Progenitor cell of endocrine pancreas (in vitro differentiated cells): ENCODE results near the gene VANGL2. TPM values are rescaled to one million over a fixed set of nuclear protein-coding genes. Genes with fewer than 3 reads are reported as not detected.

Source experiments
- DNase-seq: peaks from one replicate; pipeline ENCODE4 v3.0.0; 2021; ENCODE audit warnings: low spot score; ENCODE audit not compliant: unreplicated experiment
- H3K27ac Mint-ChIP-seq: 2 replicates; pipeline ENCODE4 v1.8.0; 2021; ENCODE audit warnings: mild to moderate bottlenecking, moderate library complexity, mixed read lengths
- H3K27me3 Mint-ChIP-seq: 2 replicates; pipeline ENCODE4 v1.8.0; 2021; ENCODE audit warnings: mixed read lengths
- H3K36me3 Mint-ChIP-seq: 2 replicates; pipeline ENCODE4 v1.8.0; 2022; ENCODE audit warnings: mixed read lengths; ENCODE audit not compliant: insufficient read depth
- H3K4me1 Mint-ChIP-seq: 2 replicates; pipeline ENCODE4 v1.8.0; 2021; ENCODE audit warnings: low read depth, mixed read lengths
- H3K4me3 Mint-ChIP-seq: 2 replicates; pipeline ENCODE4 v1.8.0; 2021; ENCODE audit warnings: low read depth, mild to moderate bottlenecking, moderate library complexity, mixed read lengths
- H3K9me3 Mint-ChIP-seq: 2 replicates; pipeline ENCODE4 v1.8.0; 2021; ENCODE audit warnings: low read depth, mixed read lengths
- total RNA-seq: library from RNA; stranded (reverse); gene quantifications from 2 replicates; pipeline ENCODE4 v1.2.1, GENCODE V29; 2021
- TF ChIP-seq, protein P1 (sequence below): fragments of 200-600 bp; sonication (generic); IDR thresholded peaks from one replicate; pipeline ENCODE4 v1.5.0; 2021; ENCODE audit warnings: antibody characterized with exemption, mild to moderate bottlenecking; ENCODE audit not compliant: unreplicated experiment

VANGL2 gene
- total RNA-seq, 1 donor from 2014 or later, result 80.4 TPM

- Mint-ChIP-seq H3K9me3 (no peaks in the 10 kb centered on the region), H3K27ac (peak overlapping the region; percentile 75), H3K27me3 (no peaks in the 10 kb centered on the region), H3K4me3 (peak overlapping the region; percentile 8), H3K4me1 (peaks cover 40% of the 10 kb centered on the region), H3K36me3 (no peaks in the 10 kb centered on the region)
- TF ChIP-seq, protein P1, sequence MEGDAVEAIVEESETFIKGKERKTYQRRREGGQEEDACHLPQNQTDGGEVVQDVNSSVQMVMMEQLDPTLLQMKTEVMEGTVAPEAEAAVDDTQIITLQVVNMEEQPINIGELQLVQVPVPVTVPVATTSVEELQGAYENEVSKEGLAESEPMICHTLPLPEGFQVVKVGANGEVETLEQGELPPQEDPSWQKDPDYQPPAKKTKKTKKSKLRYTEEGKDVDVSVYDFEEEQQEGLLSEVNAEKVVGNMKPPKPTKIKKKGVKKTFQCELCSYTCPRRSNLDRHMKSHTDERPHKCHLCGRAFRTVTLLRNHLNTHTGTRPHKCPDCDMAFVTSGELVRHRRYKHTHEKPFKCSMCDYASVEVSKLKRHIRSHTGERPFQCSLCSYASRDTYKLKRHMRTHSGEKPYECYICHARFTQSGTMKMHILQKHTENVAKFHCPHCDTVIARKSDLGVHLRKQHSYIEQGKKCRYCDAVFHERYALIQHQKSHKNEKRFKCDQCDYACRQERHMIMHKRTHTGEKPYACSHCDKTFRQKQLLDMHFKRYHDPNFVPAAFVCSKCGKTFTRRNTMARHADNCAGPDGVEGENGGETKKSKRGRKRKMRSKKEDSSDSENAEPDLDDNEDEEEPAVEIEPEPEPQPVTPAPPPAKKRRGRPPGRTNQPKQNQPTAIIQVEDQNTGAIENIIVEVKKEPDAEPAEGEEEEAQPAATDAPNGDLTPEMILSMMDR, result no peak
- no peak for DNase-seq
Measured at GRCh38 chr1:160403244-160403643, 2.9 kb downstream of the VANGL2 start.

GRCh38 chr1:160404094-160404493, 3.7 kb downstream of the VANGL2 start:
- Mint-ChIP-seq H3K4me1 (peaks cover 38% of the 10 kb centered on the region), H3K27ac (no peak overlapping the region), H3K36me3 (no peaks in the 10 kb centered on the region), H3K27me3 (no peaks in the 10 kb centered on the region), H3K4me3 (no peak overlapping the region), H3K9me3 (no peaks in the 10 kb centered on the region)
- TF ChIP-seq, protein P1, result no peak
- DNase-seq, result no peak

- peak overlapping the region; percentile 66 for H3K27ac Mint-ChIP-seq
- H3K27me3 Mint-ChIP-seq, result no peaks in the 10 kb centered on the region
- H3K4me1 Mint-ChIP-seq, result peaks cover 48% of the 10 kb centered on the region
- H3K36me3 Mint-ChIP-seq, result no peaks in the 10 kb centered on the region
- no peak overlapping the region for H3K4me3 Mint-ChIP-seq
- H3K9me3 Mint-ChIP-seq, result no peaks in the 10 kb centered on the region
- TF ChIP-seq, protein P1, result no peak
- no peak for DNase-seq
Measured at GRCh38 chr1:160405331-160405877, 5.0 kb downstream of the VANGL2 start.

GRCh38 chr1:160406131-160406968, 6.0 kb downstream of the VANGL2 start:
- Mint-ChIP-seq H3K27ac (peak overlapping the region; percentile 33), H3K9me3 (no peaks in the 10 kb centered on the region), H3K27me3 (no peaks in the 10 kb centered on the region), H3K4me3 (no peak overlapping the region), H3K36me3 (no peaks in the 10 kb centered on the region), H3K4me1 (peaks cover 52% of the 10 kb centered on the region)
- DNase-seq, result no peak
- TF ChIP-seq, protein P1, result no peak

DNA sequence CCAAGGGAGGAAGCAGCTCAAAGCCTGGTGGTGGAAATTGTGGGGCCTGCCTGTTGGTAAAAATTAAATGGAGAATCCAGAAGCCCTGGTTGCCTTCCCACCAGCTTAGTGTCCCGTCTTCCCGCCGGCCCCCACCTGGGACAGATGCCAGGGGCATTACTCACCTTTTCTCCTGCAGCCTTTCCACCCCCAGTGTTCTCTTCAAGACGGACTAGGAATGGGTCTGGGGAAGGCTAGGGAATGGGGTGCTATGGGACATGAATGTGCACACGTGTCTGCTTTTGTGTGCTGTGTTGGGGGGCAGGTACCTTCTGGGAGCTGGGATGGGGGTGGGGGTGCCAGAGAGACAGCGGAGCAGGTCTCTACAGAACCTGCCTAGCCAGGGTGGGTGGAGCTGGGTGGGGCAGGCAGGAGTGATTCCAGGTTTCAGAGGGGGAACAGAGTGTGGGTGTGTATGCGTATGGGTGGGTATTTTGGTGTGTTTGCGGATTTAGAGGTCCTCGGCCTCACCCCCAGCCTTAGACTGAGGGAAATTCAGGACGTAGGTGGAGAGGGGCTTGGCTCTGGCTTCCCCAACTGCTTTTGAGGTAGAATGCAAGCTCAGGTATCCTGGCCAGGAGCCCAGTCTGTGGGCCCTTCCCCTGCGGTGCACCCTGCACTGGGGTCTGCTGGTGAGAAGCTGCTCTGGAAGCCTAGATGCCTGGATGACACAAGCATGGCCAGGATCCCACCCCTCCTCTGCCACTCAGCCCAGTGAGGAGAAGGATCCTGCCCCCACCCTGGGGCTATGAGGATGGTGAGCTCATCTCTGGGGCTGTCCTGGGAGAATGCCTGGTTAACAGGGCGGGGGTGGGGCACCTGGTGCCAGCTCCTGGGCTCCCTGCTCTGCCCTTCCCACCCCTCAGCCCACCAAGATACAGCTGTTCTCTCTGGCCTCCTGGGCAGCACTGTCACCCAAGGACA, 7.8 kb downstream of the VANGL2 start:
- H3K27me3 Mint-ChIP-seq, result no peaks in the 10 kb centered on the region
- peak overlapping the region; percentile 56 for H3K27ac Mint-ChIP-seq
- H3K36me3 Mint-ChIP-seq, result no peaks in the 10 kb centered on the region
- H3K4me3 Mint-ChIP-seq, result no peak overlapping the region
- no peaks in the 10 kb centered on the region for H3K9me3 Mint-ChIP-seq
- no peak for DNase-seq
- H3K4me1 Mint-ChIP-seq, result peaks cover 41% of the 10 kb centered on the region
- TF ChIP-seq, protein P1, result no peak
